ENCODE data around the gene CLDN9. TPM values are rescaled to one million over a fixed set of nuclear protein-coding genes. Genes with fewer than 3 reads are reported as not detected.

The CLDN9 gene
- total RNA-seq, 2 experiments from 2014 or later: not detected

DNA sequence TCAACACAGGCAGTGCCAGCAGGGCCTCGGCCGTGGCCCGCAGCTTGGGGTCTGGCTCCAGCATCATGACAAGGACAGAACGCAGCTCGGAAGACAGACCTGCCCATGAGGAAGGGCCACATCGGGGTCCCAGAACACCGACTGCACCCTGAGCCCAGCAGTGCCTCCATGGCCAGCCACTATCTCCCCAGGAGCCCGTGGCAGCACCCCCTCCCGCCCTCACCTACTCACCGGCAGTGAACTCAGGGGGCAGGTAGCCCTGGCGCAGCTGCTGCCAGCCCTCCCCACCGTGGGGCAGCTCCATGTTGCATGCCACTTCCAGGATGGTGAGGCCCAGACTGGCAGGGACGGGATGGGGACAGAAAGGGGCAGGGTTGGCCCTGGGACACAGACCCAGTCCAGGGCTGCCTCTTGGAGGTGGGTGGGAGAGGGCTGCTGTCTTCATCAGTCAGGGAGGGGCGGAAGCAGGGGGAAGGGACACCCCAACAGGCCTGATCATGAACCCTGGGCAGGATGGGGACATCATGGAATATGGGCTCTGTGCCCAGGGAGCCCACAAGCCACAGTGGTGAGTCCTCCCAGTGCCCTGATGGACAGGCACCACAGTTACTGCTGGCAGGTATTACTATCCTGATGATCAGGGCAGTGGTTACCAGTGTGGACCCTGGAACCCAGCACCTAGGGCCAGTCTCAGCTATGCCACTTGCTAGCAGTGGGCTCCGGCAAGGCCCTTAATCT, 38.2 kb upstream of the CLDN9 start:
- DNase-seq: no peak
- TF ChIP-seq, protein P1, sequence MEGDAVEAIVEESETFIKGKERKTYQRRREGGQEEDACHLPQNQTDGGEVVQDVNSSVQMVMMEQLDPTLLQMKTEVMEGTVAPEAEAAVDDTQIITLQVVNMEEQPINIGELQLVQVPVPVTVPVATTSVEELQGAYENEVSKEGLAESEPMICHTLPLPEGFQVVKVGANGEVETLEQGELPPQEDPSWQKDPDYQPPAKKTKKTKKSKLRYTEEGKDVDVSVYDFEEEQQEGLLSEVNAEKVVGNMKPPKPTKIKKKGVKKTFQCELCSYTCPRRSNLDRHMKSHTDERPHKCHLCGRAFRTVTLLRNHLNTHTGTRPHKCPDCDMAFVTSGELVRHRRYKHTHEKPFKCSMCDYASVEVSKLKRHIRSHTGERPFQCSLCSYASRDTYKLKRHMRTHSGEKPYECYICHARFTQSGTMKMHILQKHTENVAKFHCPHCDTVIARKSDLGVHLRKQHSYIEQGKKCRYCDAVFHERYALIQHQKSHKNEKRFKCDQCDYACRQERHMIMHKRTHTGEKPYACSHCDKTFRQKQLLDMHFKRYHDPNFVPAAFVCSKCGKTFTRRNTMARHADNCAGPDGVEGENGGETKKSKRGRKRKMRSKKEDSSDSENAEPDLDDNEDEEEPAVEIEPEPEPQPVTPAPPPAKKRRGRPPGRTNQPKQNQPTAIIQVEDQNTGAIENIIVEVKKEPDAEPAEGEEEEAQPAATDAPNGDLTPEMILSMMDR (IDR thresholded peaks at IDR 0.05): no peak
- Mint-ChIP-seq H3K9me3 (no peaks in the 10 kb centered on the region), H3K27ac (no peak overlapping the region), H3K27me3 (peaks cover 7% of the 10 kb centered on the region), H3K36me3 (ENCODE audit: low read depth) (no peaks in the 10 kb centered on the region), H3K4me1 (ENCODE audit: low read depth) (peaks cover 8% of the 10 kb centered on the region), H3K4me3 (no peak overlapping the region)
- intact Hi-C loops (cut with DNase I, micrococcal nuclease): no loop called here
- no peak overlapping the region for H3K27ac ChIP-seq (ENCODE audit: low read depth in 1 of 2, low read length in 2 of 2)
- H3K4me1 ChIP-seq (ENCODE audit: insufficient read depth, low read length): peaks cover 17% of the 10 kb centered on the region
- ATAC-seq (ENCODE audit: poor library complexity): no peak
- peaks cover 0 to 2% of the 10 kb centered on the region in 2 experiments for H3K27me3 ChIP-seq (ENCODE audit: control insufficient read depth in 1 of 2, insufficient read depth in 2 of 2, low read length in 2 of 2)
- no peaks in the 10 kb centered on the region for H3K36me3 ChIP-seq (ENCODE audit: insufficient read depth, low read length)
- ChIA-PET CTCF (no interaction called here), POLR2A (no interaction called here)
- H3K4me3 ChIP-seq (ENCODE audit: low read length): no peak overlapping the region
- peaks cover 0 to 2% of the 10 kb centered on the region in 2 experiments for H3K9me3 ChIP-seq (ENCODE audit: control insufficient read depth in 1 of 2, insufficient read depth in 1 of 2, low read length in 2 of 2)

DNA sequence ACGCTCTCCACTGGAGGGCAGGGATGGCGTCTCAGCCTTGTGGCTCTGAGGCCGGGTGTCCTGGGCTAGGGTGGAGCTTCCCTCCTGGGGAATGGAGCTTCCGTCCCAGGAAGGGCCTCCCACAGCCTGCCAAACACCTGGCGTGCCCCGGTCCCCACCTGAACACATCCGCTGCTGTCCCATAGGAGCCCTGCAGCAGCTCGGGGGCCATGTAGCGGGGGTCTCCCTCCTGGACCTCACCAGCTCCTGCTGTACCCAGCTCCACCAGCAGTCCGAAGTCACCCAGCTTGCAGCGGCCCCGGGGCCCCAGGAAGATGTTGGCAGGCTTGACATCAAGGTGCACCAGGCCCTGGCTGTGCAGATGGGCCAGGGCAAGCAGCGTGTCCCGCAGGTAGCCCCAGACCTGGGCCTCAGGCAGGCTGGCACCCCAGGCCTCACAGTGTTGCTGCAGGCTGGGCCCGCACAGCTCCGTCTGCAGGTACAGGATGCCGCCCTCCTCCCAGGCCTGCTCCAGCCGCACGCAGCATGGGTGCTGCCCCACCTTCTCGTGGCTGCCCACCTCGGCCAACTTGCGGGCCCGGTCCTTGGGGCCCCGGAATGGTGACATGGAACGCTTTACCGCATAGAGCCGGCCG, 37.4 kb upstream of the CLDN9 start:
- Histone ChIP-seq H3K4me1 (ENCODE audit: insufficient read depth, low read length) (peaks cover 14% of the 10 kb centered on the region), H3K27me3 (ENCODE audit: control insufficient read depth in 1 of 2, insufficient read depth in 2 of 2, low read length in 2 of 2) (peaks cover 0 to 3% of the 10 kb centered on the region in 2 experiments), H3K27ac (ENCODE audit: low read depth in 1 of 2, low read length in 2 of 2) (no peak overlapping the region), H3K9me3 (ENCODE audit: control insufficient read depth in 1 of 2, insufficient read depth in 1 of 2, low read length in 2 of 2) (peaks cover 0 to 7% of the 10 kb centered on the region in 2 experiments), H3K36me3 (ENCODE audit: insufficient read depth, low read length) (no peaks in the 10 kb centered on the region), H3K4me3 (ENCODE audit: low read length) (no peak overlapping the region)
- H3K36me3 Mint-ChIP-seq (ENCODE audit: low read depth): no peaks in the 10 kb centered on the region
- DNase-seq (no peak), ATAC-seq (ENCODE audit: poor library complexity) (no peak)
- H3K9me3 Mint-ChIP-seq: no peaks in the 10 kb centered on the region
- no peak overlapping the region for H3K4me3 Mint-ChIP-seq
- peaks cover 8% of the 10 kb centered on the region for H3K4me1 Mint-ChIP-seq (ENCODE audit: low read depth)
- H3K27me3 Mint-ChIP-seq: peaks cover 7% of the 10 kb centered on the region
- TF ChIP-seq, protein P1 (IDR thresholded peaks at IDR 0.05): no peak
- CTCF ChIA-PET: no interaction called here
- intact Hi-C loops (cut with DNase I, micrococcal nuclease): no loop called here
- no peak overlapping the region for H3K27ac Mint-ChIP-seq
- POLR2A ChIA-PET: no interaction called here

DNA sequence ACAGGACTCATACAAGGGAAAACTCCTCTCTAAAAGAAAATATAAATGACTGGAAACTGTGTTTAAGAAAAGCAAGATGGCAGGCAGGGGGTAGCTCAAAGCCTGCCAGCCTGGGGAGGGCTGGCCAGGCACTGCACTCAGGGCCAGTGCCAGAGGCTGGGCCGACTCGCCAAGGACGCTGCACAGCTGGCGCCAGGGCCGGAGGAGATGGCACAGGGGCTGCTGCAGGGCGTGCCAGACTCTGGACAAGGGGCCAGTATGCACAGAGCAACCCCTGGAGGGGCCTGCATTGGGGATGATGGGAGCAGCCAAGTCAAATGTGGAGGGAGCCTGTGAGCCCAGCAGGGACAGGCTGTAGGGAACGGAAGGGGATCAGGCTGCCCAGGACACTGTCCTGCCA, 36.5 kb upstream of the CLDN9 start:
- peaks cover under 1% of the 10 kb centered on the region for H3K27me3 Mint-ChIP-seq
- ATAC-seq (ENCODE audit: poor library complexity) (no peak), DNase-seq (no peak)
- ChIA-PET POLR2A (no interaction called here), CTCF (no interaction called here)
- no peak overlapping the region for H3K4me3 Mint-ChIP-seq
- Histone ChIP-seq H3K4me1 (ENCODE audit: insufficient read depth, low read length) (peaks cover 16% of the 10 kb centered on the region), H3K9me3 (ENCODE audit: control insufficient read depth in 1 of 2, insufficient read depth in 1 of 2, low read length in 2 of 2) (peaks cover 0 to 7% of the 10 kb centered on the region in 2 experiments), H3K36me3 (ENCODE audit: insufficient read depth, low read length) (no peaks in the 10 kb centered on the region), H3K27me3 (ENCODE audit: control insufficient read depth in 1 of 2, insufficient read depth in 2 of 2, low read length in 2 of 2) (peaks cover 0 to 3% of the 10 kb centered on the region in 2 experiments), H3K4me3 (ENCODE audit: low read length) (no peak overlapping the region), H3K27ac (ENCODE audit: low read depth in 1 of 2, low read length in 2 of 2) (no peak overlapping the region)
- TF ChIP-seq, protein P1 (IDR thresholded peaks at IDR 0.05): no peak
- intact Hi-C loops (cut with DNase I, micrococcal nuclease): no loop called here
- H3K4me1 Mint-ChIP-seq (ENCODE audit: low read depth): no peaks in the 10 kb centered on the region
- no peaks in the 10 kb centered on the region for H3K36me3 Mint-ChIP-seq (ENCODE audit: low read depth)
- no peak overlapping the region for H3K27ac Mint-ChIP-seq
- H3K9me3 Mint-ChIP-seq: no peaks in the 10 kb centered on the region

Measured in CD4-positive, alpha-beta T cell (primary cell).